GM19023 (cell line): ENCODE measurements around the gene PDE4D.
A peak's percentile ranks its signal among the peaks of the same experiment; 100 is the strongest.

Experiments used
- ATAC-seq: cut with Tn5 transposase; IDR thresholded peaks from one replicate; pipeline ENCODE4 v1.9.1; 2021; ENCODE audit warnings: mild to moderate bottlenecking, moderate library complexity; ENCODE audit not compliant: unreplicated experiment

PDE4D gene

DNA sequence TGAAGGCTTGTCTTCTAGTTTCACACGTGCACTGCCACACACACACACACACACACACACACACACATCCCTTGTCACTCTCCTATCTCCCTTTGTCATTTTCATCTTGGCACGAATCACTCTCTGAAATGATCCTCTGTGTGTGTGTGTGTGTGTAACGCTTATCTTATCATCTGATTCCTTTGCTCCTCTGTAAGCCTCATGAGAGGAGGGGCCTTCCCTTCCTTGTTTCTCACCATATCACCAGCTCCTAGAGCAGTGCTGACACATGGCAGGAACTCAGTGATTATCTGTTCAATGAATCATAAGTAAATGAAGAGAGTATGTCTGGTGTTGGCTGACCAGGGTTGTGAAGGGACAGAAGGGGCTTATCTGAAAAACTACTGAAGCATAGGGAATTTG is 53.3 kb downstream of the PDE4D start:
- no peak for ATAC-seq

DNA sequence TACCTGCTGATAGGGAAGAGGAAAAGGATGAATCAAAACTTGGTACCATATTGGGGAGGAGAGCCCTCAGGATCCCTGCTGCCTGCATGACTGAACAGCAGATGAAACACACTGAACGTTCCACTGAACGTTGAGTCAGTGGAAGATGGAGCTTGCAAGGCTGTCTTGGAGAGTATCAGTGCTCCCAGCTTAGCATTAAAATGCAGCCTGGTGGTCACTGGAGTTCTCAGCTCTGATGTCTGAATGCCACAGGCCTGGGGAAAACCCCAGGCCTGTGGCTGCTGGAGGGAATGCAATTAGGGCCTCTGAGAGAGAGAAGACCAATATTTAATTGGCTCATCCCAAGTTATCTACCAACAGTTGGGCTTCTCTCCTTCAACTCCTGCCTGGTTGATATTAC is 54.5 kb downstream of the PDE4D start:
- no peak for ATAC-seq

DNA sequence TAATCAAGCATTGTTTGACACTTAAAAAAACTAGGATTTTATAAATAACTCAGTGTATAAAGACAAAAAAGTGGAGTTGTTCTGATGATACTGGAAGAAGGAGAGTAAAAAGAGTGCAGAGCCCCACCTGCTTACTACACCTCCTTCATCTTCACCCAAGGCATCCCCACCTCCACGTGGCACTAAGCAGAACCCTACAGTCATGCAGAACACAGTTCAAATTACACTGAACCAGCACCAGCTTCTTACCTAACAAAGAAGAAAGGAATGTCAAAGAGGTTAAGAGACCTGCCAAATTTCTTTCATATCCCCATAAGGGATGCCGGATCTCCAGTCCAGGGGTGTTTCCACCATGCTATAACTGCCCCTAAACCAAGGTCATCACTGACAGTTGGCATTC is 55.5 kb downstream of the PDE4D start:
- no peak for ATAC-seq

DNA sequence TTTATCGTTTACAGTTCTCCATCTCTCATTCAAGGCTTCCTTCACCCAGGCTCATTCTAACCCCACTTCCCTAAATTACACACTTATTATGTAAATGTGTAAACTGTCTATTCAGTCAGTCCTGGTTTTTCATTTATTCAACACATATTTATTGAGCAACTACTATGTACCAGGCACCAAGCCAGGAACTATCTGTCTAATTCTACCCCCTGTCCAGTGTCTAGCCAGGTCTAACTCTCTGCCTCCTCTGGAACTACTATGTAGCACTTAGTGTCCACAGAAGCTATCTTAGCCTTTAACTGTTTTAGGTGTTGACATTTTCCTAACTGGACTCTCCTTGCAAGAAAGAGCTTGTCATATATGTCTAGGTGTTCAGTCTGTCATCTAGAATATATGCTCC is 56.5 kb downstream of the PDE4D start:
- no peak for ATAC-seq

DNA sequence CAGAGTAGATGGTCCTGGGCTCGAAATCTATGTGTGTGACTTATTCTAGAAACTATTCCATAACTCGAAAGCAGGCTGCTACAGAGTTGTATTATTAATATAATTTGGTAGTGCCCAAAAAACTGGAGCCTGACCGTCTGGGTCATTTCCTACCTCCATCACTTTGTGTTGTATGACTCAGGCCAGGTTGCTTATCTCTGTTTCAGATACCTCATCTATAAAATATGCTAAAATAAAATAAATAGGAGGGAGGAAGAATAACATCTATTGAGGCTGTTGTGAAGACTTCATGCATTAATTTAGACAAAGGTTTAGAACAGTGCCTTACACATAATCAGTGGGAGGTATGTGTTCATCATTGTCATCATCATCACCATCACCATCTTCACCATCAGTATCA is 57.7 kb downstream of the PDE4D start:
- ATAC-seq = no peak

DNA sequence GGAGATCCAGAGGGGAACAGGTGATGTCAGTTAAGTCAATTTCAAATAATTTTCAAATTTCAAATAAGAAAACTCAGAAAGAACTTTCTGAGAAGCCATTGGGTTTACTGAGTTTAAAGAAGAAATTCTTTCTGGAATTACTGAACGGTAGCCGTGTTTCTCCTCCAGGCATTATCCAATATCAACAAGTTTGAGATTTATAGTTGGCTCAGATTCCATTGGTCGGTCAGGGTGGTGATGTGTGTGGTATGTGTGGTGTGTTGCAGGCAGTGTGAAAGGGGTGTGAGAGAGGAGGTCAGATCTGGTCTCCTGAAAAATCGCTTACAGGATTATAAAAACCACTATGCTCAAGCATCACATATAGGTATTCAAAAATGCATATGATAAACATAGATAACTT is 60.1 kb downstream of the PDE4D start:
- no peak for ATAC-seq

DNA sequence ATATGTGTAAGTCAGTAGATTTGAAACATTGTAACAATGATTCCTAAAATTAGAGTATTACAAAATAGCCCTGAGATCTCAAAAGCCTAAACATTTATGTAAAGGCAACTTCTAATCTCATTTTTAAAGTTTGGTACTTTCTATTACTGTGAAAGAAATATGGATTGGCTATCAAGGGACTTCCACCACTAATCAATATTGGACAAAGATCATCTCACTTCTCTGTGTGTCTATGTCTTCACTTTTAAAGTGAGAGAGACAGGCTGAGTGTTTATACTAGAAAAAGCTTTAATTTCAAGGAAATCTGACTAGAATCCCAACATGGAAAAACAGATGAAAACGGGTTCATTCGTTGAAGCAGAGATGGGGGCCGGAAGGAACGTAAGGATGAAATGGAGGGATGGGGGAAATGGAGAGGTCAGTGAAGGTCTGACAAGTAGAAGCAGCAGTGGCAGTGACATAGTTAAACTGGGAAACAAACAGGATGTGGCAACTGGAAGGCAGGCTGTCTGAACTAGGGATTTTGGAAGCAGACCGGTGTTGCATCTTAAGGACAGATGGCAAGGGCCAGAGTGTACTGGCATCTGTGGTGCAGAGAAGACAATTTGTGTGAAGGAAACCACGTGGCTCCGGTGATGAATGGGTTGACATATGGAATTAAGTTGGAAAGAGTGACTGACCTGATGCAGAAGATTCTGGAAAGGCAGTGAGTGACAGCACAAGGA is 60.8 kb downstream of the PDE4D start:
- ATAC-seq = no peak

DNA sequence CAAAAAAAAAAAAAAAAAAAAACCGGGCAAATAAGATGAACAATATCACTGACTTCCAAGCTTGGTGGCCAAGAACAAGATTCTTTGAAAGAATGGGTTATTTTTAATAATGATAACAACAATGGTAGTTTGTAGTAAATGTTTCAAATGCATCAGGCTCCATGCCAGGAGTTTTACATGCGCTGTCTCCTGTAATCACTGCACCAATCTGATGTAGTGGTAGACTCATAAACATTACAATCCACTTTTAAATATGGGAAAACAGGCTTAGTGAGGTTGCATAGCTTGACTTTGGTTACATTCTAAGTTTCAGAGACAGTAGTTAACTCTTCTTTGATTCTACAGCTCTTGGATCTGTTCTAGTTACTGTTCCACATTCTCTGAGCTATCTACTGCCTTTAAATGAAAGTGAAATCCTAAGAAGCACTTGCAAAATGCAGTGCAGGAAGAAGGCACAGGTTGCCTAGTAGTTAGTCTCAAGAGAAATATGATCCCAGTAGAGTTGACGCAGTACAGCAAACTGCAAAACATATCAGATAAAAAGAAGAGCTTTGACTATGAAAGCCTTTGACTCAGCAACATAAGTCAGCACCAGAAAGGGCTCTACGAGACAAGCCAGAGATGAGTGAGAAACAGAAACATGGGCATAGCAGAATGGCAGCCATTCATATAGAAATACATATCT is 62.1 kb downstream of the PDE4D start:
- no peak for ATAC-seq

DNA sequence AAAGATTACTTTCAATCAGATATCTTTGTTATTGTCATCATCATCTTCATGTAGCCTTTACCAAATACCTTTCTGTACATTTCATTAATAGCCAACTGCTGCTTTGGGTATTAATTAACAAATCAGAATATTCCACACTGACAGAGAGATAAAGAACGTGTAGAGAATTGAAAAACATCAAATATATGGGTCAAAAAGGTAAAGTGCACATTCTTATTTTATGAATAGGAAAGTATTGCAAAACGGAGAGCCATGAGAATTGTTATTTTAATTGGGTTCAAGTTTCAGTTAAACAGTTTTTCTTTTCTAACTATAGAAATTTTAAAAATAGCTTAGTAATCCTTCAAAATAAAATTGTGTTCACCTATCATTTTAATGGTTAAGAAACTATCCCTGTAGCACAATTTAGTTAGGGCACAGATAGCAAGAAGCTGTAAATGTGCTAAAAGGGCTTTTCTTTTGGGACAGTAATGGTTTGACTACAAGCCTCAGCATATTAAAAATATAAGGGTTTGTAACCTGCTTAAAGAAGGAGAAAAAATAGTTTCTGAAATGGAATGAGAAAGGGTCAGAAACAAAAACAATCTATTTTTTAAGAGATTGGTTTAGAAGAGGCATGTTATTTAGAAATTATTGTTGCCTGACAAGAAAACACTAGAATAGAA is 62.9 kb downstream of the PDE4D start:
- ATAC-seq = no peak

DNA sequence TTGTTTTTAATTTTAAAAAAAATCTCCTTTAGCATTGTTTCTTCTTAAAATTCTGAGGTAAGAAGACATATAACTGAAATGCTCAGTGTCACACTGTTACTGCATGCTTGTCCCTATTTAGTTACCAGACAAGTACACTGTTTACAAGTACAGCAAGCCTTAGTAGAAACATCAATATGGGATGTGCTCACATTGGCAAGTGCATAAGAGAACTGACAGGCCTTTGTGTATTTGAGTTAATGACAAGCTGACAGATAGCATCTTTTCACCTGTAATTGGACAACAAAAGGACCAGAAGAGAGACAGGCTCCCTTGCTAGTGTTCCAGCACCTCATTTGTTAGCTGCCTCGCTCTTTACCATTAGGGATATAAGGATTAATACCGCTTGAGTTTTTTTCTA is 63.6 kb downstream of the PDE4D start:
- ATAC-seq = no peak

DNA sequence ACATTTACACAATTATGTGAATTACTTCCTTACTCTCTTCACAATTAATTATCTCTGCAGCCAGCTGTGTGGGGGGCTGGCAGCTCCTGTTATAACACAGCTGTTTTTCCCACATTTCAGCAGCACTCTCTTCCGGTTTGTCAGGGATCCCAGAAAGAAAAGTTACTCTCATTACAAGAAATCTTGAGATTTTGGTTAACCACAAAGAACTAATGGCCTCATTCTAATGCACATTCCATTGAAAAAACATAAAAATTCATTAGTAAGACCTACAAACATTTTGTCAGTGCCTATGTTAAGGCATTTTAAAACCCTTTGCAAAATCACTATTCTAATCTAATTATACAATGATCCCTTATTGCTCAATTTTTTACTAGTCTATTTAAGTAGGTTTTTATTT is 64.1 kb downstream of the PDE4D start:
- no peak for ATAC-seq

DNA sequence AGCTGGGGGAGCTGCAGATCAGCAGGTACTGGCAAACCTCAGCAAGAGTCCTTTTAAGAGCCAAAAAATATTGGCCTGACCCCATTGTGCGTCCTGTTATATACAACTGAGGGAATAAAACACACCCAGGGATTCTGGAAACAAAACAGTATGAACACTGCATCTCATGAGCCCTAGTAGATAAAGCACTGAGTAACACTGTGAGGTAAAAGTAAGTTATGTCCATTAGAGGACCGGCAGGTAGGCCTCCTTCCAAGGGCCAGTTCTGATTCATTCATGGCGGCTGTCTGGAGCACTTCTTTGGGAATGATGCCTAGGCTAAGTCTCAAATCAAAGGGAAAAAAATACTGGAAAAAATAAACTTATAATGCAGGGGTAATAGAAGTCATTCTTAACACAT is 64.9 kb downstream of the PDE4D start:
- ATAC-seq = no peak

DNA sequence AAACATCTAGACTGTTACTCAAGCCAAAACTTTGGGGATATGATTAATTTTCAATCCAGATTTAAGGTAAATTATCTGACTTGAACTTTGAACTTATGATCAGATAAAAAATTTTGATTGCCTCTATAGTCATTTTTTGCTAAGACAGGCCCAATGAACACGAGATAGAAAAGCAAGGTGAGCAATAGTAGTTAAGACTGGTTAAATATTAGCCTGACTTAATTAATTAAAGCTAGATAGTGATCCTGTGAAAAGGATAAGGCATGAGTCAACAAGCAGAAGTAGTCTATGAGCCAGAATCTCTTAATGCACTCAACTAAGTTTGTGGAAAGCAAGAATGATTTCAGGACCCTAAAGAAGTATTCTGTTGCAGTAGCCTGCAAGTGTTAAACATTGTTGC is 66.5 kb downstream of the PDE4D start:
- no peak for ATAC-seq

DNA sequence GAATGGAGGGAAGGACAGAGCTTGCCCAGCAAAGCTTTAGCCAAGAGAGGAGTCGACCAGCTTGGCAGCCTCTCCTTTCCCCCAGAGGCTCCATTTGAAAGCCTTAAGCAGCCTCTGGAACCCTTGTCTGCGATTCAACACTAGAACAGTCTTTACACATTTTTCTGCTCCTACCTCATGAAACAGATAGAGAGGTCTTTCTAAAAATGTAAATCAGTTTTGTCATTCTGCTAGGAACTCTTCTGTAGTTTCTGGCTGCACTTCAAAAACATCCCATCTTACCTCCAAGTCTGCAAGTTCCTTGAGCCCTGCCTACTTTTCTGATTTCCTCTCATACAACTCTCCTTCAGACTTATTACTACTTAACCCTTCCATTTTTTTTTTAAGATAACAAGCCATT is 70.1 kb downstream of the PDE4D start:
- no peak for ATAC-seq

DNA sequence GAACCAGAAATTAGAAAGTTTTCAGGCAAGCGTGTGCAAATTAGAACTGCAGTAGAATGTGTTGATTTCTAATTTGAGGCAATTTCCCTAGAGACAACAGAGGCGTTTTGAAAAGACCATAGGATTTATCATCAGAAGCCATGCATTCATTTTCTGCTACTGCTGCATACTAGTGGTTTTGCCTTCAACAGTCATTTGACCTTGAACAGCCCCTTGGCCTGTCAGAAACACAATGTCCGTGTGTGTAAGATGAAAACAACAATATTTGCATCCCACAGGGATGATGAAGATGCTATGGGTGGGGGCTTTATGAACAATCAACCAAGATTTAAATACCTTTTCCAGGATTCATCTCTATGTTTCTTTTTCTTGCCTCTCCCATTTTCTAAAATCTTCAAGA is 73.7 kb downstream of the PDE4D start:
- ATAC-seq = no peak

DNA sequence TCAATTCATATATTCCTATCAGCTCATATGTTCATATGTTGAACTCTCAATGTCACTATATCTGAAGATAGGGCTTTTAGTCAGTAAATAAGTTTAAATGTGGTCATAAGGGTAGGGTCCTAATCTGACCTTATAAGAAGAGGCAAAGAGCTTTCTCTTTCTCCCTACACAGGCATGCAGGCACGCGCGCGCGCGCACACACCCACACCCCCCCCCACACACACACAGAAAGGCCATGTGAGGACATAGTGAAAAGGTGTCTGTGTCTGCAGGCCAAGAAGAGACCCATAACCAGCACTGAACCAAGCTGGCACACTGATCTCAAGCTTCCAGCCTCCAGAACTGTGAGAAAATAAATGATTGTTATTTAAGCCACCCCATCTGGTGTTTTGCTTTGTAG is 76.0 kb downstream of the PDE4D start:
- ATAC-seq = no peak

DNA sequence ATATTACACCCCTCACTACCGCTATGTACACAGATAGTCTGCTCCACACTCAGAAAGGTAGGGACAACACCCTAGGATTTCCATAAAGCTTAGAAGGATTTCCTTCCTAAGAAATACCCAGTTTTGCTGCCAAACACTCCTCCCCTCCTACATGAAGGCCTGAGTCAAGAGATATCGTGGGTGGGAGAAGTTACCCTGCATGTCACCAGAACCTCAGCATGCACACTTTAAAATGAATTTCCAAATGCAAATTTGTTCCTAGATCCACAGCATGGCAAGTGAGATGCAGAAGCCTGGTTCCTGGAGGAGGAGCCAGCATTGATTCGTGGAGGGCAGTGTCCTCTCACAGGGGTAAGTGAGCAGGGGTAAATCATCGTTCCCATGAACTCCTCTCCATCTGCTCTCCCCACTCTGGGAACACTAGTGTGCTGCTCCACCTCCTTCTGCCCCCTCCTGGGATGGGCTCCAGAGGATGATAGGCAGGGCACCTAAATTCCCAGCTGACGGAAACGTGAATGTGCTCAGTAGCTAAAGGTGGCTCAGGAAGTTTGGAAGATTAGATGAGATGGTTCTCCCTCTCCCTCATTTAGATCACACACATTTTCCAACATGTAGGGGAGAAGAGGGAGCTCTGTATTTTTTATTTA is 76.7 kb downstream of the PDE4D start:
- no peak for ATAC-seq

DNA sequence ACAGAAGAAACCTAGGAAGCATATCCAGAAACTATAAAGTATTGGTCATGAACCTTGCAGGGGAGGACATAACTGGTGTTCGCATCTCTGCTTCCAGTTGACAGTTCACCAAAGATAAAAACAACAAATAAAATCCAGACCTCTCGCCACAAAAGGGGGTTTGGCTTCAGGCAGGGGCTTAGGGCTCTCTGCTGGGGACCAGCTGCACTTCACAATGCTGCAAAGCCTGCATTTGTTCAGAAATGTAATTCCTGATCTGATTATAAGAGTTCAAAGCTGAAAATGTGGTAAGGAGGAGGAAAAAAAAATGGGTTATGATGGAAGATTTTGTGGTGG is 79.0 kb downstream of the PDE4D start:
- ATAC-seq = no peak

DNA sequence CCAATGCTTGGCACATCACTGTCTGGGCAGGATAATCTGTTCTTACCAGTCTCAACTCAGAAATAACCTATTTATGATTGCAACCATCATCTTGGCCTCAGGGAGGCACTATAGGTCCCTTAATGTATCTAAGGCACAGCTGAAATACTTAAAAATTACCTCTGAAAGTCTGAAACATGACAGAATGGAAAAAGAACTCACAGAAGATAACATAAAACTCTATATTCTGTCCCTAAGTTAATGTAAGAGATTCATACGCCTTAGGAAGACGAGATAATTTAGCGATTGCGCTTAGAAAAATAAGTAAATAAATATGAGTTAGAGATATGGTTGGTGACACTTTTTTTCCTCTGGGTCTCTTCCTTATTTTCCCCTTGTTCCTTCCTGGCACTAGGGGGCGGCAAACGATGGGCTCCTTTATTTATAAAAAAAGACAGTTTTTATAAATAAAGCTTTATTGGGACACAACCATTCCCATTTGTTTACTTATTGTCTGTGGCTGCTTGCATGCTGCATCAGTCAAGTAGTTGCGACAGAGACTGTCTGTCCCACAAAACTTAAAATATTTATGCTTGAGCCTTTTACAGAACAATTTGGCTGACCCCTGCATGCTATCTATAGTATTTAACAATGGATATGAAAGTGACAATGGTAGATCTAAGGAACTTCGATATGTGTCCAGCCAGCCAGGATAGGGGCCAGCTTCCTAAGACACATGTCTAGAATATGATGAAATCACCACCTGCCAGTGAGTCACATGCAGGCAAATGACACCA is 79.6 kb downstream of the PDE4D start:
- ATAC-seq = no peak

DNA sequence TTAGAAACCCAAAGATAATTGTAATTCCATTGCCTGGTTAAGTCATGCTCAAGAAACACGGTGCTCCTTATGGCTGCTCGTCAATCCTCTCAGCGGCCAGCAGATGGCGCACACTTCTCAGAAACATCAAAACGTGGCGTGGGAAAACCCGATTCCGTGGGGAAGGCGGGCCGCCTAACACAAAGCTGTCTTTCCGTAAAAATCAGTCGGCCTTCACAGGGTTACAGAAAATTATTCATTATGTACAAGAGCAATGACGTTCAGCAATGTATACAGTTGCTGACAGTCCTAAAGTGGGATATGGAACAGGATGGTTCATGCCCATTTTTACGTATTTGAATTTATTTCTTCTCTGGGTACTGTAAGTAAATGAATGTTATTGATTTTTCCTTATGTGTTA is 83.5 kb downstream of the PDE4D start:
- ATAC-seq = peak; percentile 71

DNA sequence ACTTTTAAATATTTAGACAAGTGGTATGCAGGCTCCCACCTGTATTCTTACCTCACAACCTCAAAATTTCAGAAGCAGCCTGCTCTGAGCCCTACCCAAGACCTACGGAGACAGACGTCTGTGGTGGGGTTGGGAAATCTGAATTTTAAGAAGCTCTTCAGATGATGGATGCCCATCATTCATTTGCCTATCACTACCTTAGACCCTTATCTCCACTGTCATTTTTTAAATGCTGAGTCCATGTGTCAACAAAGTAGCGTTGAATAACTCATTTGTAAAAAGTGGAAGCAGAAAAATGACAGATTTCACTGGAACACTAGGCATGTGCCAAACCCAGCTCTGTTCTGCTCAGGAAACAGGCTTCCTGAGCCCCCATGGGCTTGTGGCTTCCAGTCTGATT is 85.7 kb downstream of the PDE4D start:
- ATAC-seq = no peak
